Measurements from ENCODE around the gene KRT81. TPM values are rescaled to one million over a fixed set of nuclear protein-coding genes. Genes with fewer than 3 reads are reported as not detected.

Gene KRT81
- total RNA-seq, 2 experiments from 2014 or later, result not detected

- Mint-ChIP-seq H3K27me3 (peaks cover 61% of the 10 kb centered on the region), H3K4me3 (no peak overlapping the region), H3K4me1 (ENCODE audit: low read depth) (no peaks in the 10 kb centered on the region), H3K9me3 (no peaks in the 10 kb centered on the region), H3K27ac (no peak overlapping the region), H3K36me3 (ENCODE audit: low read depth) (no peaks in the 10 kb centered on the region)
- Histone ChIP-seq H3K27me3 (ENCODE audit: control insufficient read depth in 1 of 2, insufficient read depth in 2 of 2, low read length in 2 of 2) (peaks cover 17 to 32% of the 10 kb centered on the region in 2 experiments), H3K27ac (ENCODE audit: low read depth in 1 of 2, low read length in 2 of 2) (no peak overlapping the region), H3K4me1 (ENCODE audit: insufficient read depth, low read length) (peaks cover 2% of the 10 kb centered on the region), H3K36me3 (ENCODE audit: insufficient read depth, low read length) (no peaks in the 10 kb centered on the region), H3K4me3 (ENCODE audit: low read length) (no peak overlapping the region), H3K9me3 (ENCODE audit: control insufficient read depth in 1 of 2, insufficient read depth in 1 of 2, low read length in 2 of 2) (no peaks in the 10 kb centered on the region)
- POLR2A ChIA-PET, result no interaction called here
- intact Hi-C loops (cut with DNase I, micrococcal nuclease), result no loop called here
- CTCF ChIA-PET, result interaction anchor here (0.6 kb wide), 1 partner anchor 222 kb away, joined by 3 read pairs; no protein-coding TSS in a partner anchor
- no peak for TF ChIP-seq CTCF (IDR thresholded peaks at IDR 0.05)
- DNase-seq (peak in 1 of 14 experiments; percentile 29), ATAC-seq (ENCODE audit: poor library complexity) (no peak)
Measured at GRCh38 chr12:52314511-52314910, 23.2 kb upstream of the KRT81 start.

GRCh38 chr12:52313926-52314325, 22.6 kb upstream of the KRT81 start:
- no peak overlapping the region for H3K27ac Mint-ChIP-seq
- ChIA-PET CTCF (interaction anchor here (0.6 kb wide), 1 partner anchor 222 kb away, joined by 3 read pairs; no protein-coding TSS in a partner anchor), POLR2A (no interaction called here)
- no peaks in the 10 kb centered on the region for H3K4me1 Mint-ChIP-seq (ENCODE audit: low read depth)
- Histone ChIP-seq H3K4me1 (ENCODE audit: insufficient read depth, low read length) (peaks cover under 1% of the 10 kb centered on the region), H3K9me3 (ENCODE audit: control insufficient read depth in 1 of 2, insufficient read depth in 1 of 2, low read length in 2 of 2) (no peaks in the 10 kb centered on the region), H3K4me3 (ENCODE audit: low read length) (no peak overlapping the region), H3K27me3 (ENCODE audit: control insufficient read depth in 1 of 2, insufficient read depth in 2 of 2, low read length in 2 of 2) (peaks cover 23 to 38% of the 10 kb centered on the region in 2 experiments), H3K36me3 (ENCODE audit: insufficient read depth, low read length) (no peaks in the 10 kb centered on the region), H3K27ac (ENCODE audit: low read depth in 1 of 2, low read length in 2 of 2) (no peak overlapping the region)
- intact Hi-C loops (cut with DNase I, micrococcal nuclease), result no loop called here
- ATAC-seq (ENCODE audit: poor library complexity) (no peak), DNase-seq (peak in 1 of 14 experiments; percentile 8)
- H3K9me3 Mint-ChIP-seq, result no peaks in the 10 kb centered on the region
- no peak overlapping the region for H3K4me3 Mint-ChIP-seq
- no peak for TF ChIP-seq CTCF (IDR thresholded peaks at IDR 0.05)
- peaks cover 61% of the 10 kb centered on the region for H3K27me3 Mint-ChIP-seq
- no peaks in the 10 kb centered on the region for H3K36me3 Mint-ChIP-seq (ENCODE audit: low read depth)

- no peaks in the 10 kb centered on the region for H3K36me3 ChIP-seq (ENCODE audit: insufficient read depth, low read length)
- peaks cover 2% of the 10 kb centered on the region for H3K4me1 ChIP-seq (ENCODE audit: insufficient read depth, low read length)
- H3K27ac Mint-ChIP-seq, result no peak overlapping the region
- H3K9me3 ChIP-seq (ENCODE audit: control insufficient read depth in 1 of 2, insufficient read depth in 1 of 2, low read length in 2 of 2), result no peaks in the 10 kb centered on the region
- no peaks in the 10 kb centered on the region for H3K36me3 Mint-ChIP-seq (ENCODE audit: low read depth)
- intact Hi-C loops (cut with DNase I, micrococcal nuclease), result no loop called here
- POLR2A ChIA-PET, result no interaction called here
- ATAC-seq (ENCODE audit: poor library complexity) (no peak), DNase-seq (no peak)
- no peak overlapping the region for H3K4me3 Mint-ChIP-seq
- H3K4me1 Mint-ChIP-seq (ENCODE audit: low read depth), result no peaks in the 10 kb centered on the region
- H3K27me3 ChIP-seq (ENCODE audit: control insufficient read depth in 1 of 2, insufficient read depth in 2 of 2, low read length in 2 of 2), result peaks cover 27 to 43% of the 10 kb centered on the region in 2 experiments
- H3K4me3 ChIP-seq (ENCODE audit: low read length), result no peak overlapping the region
- H3K27ac ChIP-seq (ENCODE audit: low read depth in 1 of 2, low read length in 2 of 2), result no peak overlapping the region
- no peak for TF ChIP-seq CTCF (IDR thresholded peaks at IDR 0.05)
- H3K9me3 Mint-ChIP-seq, result no peaks in the 10 kb centered on the region
- peaks cover 61% of the 10 kb centered on the region for H3K27me3 Mint-ChIP-seq
- CTCF ChIA-PET, result interaction anchor here (0.8 kb wide), 1 partner anchor 13 kb away, joined by 3 read pairs; no protein-coding TSS in a partner anchor
Measured at GRCh38 chr12:52313461-52313860, 22.1 kb upstream of the KRT81 start.
